Mammary epithelial cell (primary cell): ENCODE measurements around the gene ATXN10.

Experiments
- CTCF ChIP-seq, 2 donors: IDR thresholded peaks in 1 of 2; conservative IDR thresholded peaks in 1 of 2; 2 replicates each; pipeline ENCODE4 v1.5.1; 2011 to 2012; ENCODE audit warnings: inconsistent platforms in 2 of 2, low read length in 2 of 2, mild to moderate bottlenecking in 2 of 2, control low read depth in 1 of 2, low read depth in 1 of 2; ENCODE audit not compliant: insufficient read depth in 1 of 2; ENCODE audit errors: extremely low read depth in 1 of 2
- EZH2 ChIP-seq: IDR thresholded peaks from 2 replicates; pipeline ENCODE4 v1.6.1; 2012; ENCODE audit warnings: low read length, inconsistent platforms, borderline replicate concordance

GRCh38 chr22:45817745-45818423 is 146.2 kb downstream of the ATXN10 start:
- TF ChIP-seq CTCF (conservative IDR thresholded peaks at IDR 0.05 in 1 of 2, IDR thresholded peaks at IDR 0.05 in 1 of 2; ENCODE audit: extremely low read depth in 1 of 2, insufficient read depth in 1 of 2, low read depth in 1 of 2, low read length in 2 of 2) = no peak
- no peak for TF ChIP-seq EZH2
